ENCODE results near the gene SNAPC4. TPM values are rescaled to one million over a fixed set of nuclear protein-coding genes. Genes with fewer than 3 reads are reported as not detected.
"Not testable (repeated sequence)": the region's sequence is repeated elsewhere in the genome, so short reads cannot be mapped to it uniquely, and the experiment has no call there.

Gene SNAPC4
- total RNA-seq, 2 experiments from 2014 or later: 12.4 to 16.8 TPM

- ATAC-seq; CTCF ChIA-PET; intact Hi-C loops (cut with DNase I, micrococcal nuclease); H3K9me3 Mint-ChIP-seq (ENCODE audit: low read depth); H3K4me3 Mint-ChIP-seq; H3K27me3 Mint-ChIP-seq; DNase-seq; POLR2A ChIA-PET: not testable (repeated sequence)
- Mint-ChIP-seq H3K4me1 (peaks cover 67% of the 10 kb centered on the region), H3K36me3 (ENCODE audit: low read depth) (peaks cover 56% of the 10 kb centered on the region), H3K27ac (peak overlapping the region; percentile 93)
These were observed 5.9 kb upstream of the SNAPC4 start for GRCh38 chr9:136405904-136406303.

- Mint-ChIP-seq H3K4me1 (peaks cover 71% of the 10 kb centered on the region), H3K27ac (peak overlapping the region; percentile 93), H3K4me3 (no peak overlapping the region), H3K36me3 (ENCODE audit: low read depth) (peaks cover 56% of the 10 kb centered on the region), H3K27me3 (no peaks in the 10 kb centered on the region), H3K9me3 (ENCODE audit: low read depth) (no peaks in the 10 kb centered on the region)
- DNase-seq (no peak), ATAC-seq (no peak)
- intact Hi-C loops (cut with DNase I, micrococcal nuclease): no loop called here
- CTCF ChIA-PET: no interaction called here
- POLR2A ChIA-PET: no interaction called here
These were observed 5.5 kb upstream of the SNAPC4 start for GRCh38 chr9:136405481-136405880.

DNA sequence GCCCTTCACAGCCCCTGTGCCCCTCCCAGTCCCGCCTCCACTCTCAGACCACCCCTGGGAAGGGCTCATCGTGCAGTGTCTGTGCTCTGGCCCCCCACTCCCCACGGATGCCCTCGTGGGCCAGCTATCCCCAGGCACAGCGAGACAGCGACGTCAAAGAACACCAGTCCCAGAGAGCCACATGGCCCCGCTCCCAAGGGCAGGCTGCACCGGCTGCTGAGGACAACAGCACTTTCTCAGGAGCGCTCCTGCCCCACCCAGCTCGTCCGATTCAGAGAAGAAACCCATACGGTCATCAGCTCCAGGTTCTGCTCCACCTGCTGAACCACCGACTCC, 4.8 kb upstream of the SNAPC4 start:
- Mint-ChIP-seq H3K4me1 (peaks cover 69% of the 10 kb centered on the region), H3K27ac (peak overlapping the region; percentile 93), H3K27me3 (no peaks in the 10 kb centered on the region), H3K4me3 (peak overlapping the region; percentile 62), H3K36me3 (ENCODE audit: low read depth) (peaks cover 54% of the 10 kb centered on the region), H3K9me3 (ENCODE audit: low read depth) (no peaks in the 10 kb centered on the region)
- intact Hi-C loops (cut with DNase I, micrococcal nuclease): loop anchor here (5.0 kb wide), 4 partner anchors 33 to 497 kb away; partner anchors contain the start of genes CAMSAP1 (in 1 of the 2) and INPP5E (in 1 of the 2)
- DNase-seq (no peak), ATAC-seq (no peak)
- CTCF ChIA-PET: interaction anchor here (0.8 to 0.9 kb wide), 3 partner anchors 35 to 898 kb away, joined by 3 to 4 read pairs (median 3); partner anchors contain the start of genes DNLZ and NRARP
- POLR2A ChIA-PET: no interaction called here

DNA sequence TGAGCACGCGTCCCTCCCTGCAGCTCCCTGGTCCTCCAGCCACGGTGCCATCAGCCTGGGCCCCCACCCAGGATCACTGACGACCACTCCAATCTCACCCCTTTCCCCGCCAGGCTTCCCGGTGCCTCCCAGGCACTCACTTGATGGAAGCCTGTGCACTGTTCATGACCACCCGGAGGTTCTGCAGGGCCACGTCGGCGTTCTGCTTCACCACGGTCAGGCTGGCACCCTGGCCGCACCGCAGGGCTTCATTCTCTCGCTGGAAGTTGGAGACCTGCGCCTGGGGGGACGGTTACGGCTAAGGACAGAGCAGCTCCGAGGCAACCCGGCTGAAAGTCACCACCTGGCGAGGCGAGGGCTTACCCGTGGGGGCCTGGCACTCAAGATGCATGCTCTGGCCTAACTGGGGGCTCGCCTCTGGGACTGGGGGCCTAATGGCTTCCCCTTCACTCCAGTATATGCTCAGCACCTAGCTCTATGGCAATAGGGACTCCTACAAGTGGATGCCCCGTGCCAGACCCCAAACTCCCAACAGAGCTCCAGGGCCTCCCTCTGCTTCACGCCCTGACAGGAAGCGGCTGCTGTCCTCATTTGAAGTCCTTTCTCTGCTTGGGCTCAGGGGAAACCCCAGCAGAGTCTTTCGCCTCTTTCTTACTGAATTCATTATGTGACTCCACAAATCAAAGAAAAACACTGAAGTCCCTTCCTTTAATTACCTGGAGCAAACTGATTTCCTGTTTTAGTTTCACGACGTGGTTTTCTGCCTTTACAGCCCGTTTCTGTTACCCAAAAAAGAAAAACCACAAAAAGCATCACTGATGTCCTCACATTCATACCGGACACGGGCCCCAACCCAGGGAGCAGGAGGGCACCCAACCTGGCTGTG, 4.2 kb upstream of the SNAPC4 start:
- peak; percentile 45 for ATAC-seq
- Mint-ChIP-seq H3K27me3 (no peaks in the 10 kb centered on the region), H3K4me1 (peaks cover 65% of the 10 kb centered on the region), H3K36me3 (ENCODE audit: low read depth) (peaks cover 51% of the 10 kb centered on the region), H3K27ac (peak overlapping the region; percentile 93), H3K9me3 (ENCODE audit: low read depth) (no peaks in the 10 kb centered on the region), H3K4me3 (peak overlapping the region; percentile 62)
- ChIA-PET CTCF (interaction anchor here (0.8 to 0.9 kb wide), 4 partner anchors 36 to 898 kb away, joined by 3 to 4 read pairs (median 3); partner anchors contain the start of genes DNLZ and NRARP), POLR2A (interaction anchor here (0.7 to 1.0 kb wide), 3 partner anchors 11 to 42 kb away, joined by 3 to 4 read pairs (median 3); no protein-coding TSS in a partner anchor)
- peak; percentile 71 for DNase-seq
- intact Hi-C loops (cut with DNase I, micrococcal nuclease): loop anchor here (5.0 kb wide), 4 partner anchors 33 to 497 kb away; partner anchors contain the start of genes CAMSAP1 (in 1 of the 2) and INPP5E (in 1 of the 2)

DNA sequence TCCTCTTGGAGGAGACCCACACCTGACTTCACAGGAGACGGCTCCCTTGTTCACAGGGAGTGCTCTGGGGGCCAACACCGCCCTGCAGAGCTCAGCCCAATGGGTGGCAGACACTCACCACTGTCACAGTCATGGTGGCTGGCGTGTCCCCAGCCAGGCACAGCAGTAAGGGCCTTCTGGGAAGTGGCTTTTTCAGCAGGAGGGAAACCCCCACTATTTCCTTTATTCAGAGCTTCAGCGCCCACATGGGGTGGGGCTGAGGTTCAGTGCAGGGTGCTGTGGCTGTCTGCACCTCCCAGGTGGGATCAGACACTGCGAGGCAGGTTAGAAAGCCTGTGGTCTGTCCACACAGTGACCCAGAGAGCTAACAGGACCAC, 3.6 kb upstream of the SNAPC4 start:
- no peaks in the 10 kb centered on the region for H3K9me3 Mint-ChIP-seq (ENCODE audit: low read depth)
- H3K4me3 Mint-ChIP-seq: peak overlapping the region; percentile 62
- ATAC-seq (peak; percentile 85), DNase-seq (peak; percentile 88)
- peaks cover 50% of the 10 kb centered on the region for H3K36me3 Mint-ChIP-seq (ENCODE audit: low read depth)
- H3K27me3 Mint-ChIP-seq: no peaks in the 10 kb centered on the region
- POLR2A ChIA-PET: interaction anchor here (0.7 to 1.2 kb wide), 4 partner anchors 12 to 136 kb away, joined by 3 to 4 read pairs (median 4); no protein-coding TSS in a partner anchor
- CTCF ChIA-PET: interaction anchor here (0.5 to 0.8 kb wide), 2 partner anchors 41 to 61 kb away, joined by 3 read pairs; no protein-coding TSS in a partner anchor
- H3K4me1 Mint-ChIP-seq: peaks cover 65% of the 10 kb centered on the region
- peak overlapping the region; percentile 93 for H3K27ac Mint-ChIP-seq
- intact Hi-C loops (cut with DNase I, micrococcal nuclease): loop anchor here (5.0 kb wide), 4 partner anchors 34 to 496 kb away; partner anchors contain the start of genes CAMSAP1 (in 1 of the 2) and INPP5E (in 1 of the 2)

DNA sequence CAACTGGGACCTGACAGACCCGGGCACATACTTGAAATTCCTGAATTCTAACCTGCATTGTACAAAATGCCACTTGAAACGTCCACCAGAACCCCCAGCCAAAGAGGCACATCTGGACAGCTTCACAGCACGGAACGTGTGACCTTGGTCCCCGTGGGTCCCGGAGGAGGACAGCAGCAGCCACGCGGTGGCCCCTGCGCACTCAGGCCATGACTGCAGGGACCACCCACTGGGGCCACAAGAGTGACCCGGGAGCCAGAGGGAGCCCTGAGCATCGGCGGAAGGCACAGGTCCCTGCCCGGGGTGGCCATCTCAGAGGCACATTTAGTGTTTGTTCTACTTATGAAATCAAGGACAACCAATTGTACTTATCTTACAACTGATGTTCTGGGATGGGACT, 2.1 kb upstream of the SNAPC4 start:
- ATAC-seq: no peak
- ChIA-PET CTCF (interaction anchor here (2.0 kb wide), 1 partner anchor 38 kb away, joined by 11 read pairs; the partner anchor contains the start of gene DNLZ), POLR2A (interaction anchor here (0.6 to 1.2 kb wide), 2 partner anchors 138 to 804 kb away, joined by 3 to 4 read pairs; no protein-coding TSS in a partner anchor)
- intact Hi-C loops (cut with DNase I, micrococcal nuclease): loop anchor here (5.0 kb wide), 4 partner anchors 35 to 495 kb away; partner anchors contain the start of genes CAMSAP1 (in 1 of the 2) and INPP5E (in 1 of the 2)
- H3K36me3 Mint-ChIP-seq (ENCODE audit: low read depth): peaks cover 46% of the 10 kb centered on the region
- H3K4me3 Mint-ChIP-seq: no peak overlapping the region
- H3K9me3 Mint-ChIP-seq (ENCODE audit: low read depth): no peaks in the 10 kb centered on the region
- no peaks in the 10 kb centered on the region for H3K27me3 Mint-ChIP-seq
- peaks cover 61% of the 10 kb centered on the region for H3K4me1 Mint-ChIP-seq
- peak overlapping the region; percentile 82 for H3K27ac Mint-ChIP-seq
- DNase-seq: no peak

- no peak for DNase-seq
- Mint-ChIP-seq H3K36me3 (ENCODE audit: low read depth) (peaks cover 48% of the 10 kb centered on the region), H3K27me3 (no peaks in the 10 kb centered on the region), H3K4me3 (peak overlapping the region; percentile 17), H3K27ac (peak overlapping the region; percentile 51), H3K9me3 (ENCODE audit: low read depth) (no peaks in the 10 kb centered on the region), H3K4me1 (peaks cover 57% of the 10 kb centered on the region)
- POLR2A ChIA-PET: no interaction called here
- no peak for ATAC-seq
- CTCF ChIA-PET: interaction anchor here (0.6 to 2.0 kb wide), 4 partner anchors 8 to 907 kb away, joined by 3 to 14 read pairs (median 9); partner anchors contain the start of genes DNLZ, ENTR1 and PMPCA
- intact Hi-C loops (cut with DNase I, micrococcal nuclease): loop anchor here (2.0 to 5.0 kb wide), 5 partner anchors 36 to 494 kb away; partner anchors contain the start of genes CAMSAP1 (in 1 of the 2) and INPP5E (in 1 of the 2)
These were observed 1.4 kb upstream of the SNAPC4 start for GRCh38 chr9:136401173-136401922.

DNA sequence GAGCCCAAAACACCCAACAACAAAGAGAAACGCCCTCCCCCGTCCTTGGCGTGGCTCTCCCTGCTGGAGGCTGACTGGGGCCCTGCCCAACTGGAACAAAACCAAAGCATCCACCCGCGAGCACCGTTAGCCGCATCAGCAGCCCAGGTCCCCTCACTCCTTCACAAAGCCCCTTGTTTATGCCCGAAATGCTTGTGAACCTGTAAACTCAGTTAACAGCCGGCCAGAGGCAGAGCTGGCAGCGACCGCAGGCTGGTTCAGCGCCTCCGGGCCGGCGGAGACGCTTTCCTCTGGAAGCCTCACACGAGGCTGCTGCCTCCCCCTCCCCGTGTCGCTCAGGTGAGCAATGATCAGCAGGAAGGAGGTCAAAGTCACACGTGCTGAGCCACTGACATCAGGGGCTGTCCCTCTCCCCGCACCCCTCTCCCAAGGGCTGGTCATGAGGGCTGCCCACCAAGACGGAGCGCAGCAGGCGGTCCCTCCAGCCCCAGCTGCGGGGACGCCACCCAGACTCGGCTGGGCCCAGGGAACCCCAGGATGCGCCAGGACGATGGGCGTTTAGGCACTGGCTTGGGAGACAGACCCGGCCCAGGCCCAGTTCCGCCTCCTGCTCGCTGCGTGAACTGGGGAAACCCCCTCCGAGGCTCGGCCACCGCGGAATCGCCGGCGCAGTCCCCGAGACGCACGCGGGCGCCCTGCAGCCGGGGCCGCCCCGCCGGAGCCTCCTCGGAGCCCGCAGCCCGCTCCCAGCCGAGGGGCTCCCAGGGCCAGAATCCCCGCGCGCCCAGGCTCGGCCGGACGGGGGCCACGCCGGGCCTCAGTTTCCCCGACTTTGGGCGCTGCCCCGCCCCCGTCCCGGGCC, 563 bp downstream of the SNAPC4 start:
- intact Hi-C loops (cut with DNase I, micrococcal nuclease): loop anchor here (1.0 to 5.0 kb wide), 16 partner anchors 11 to 492 kb away; partner anchors contain the start of genes ENTR1 (in 2 of the 2), INPP5E (in 2 of the 2), PMPCA (in 2 of the 2) and CAMSAP1 (in 1 of the 2)
- DNase-seq (peak; percentile 61), ATAC-seq (peak; percentile 5)
- Mint-ChIP-seq H3K4me1 (peaks cover 42% of the 10 kb centered on the region), H3K36me3 (ENCODE audit: low read depth) (peaks cover 47% of the 10 kb centered on the region), H3K4me3 (peak overlapping the region; percentile 86), H3K27ac (peak overlapping the region; percentile 75), H3K27me3 (no peaks in the 10 kb centered on the region), H3K9me3 (ENCODE audit: low read depth) (no peaks in the 10 kb centered on the region)
- POLR2A ChIA-PET: no interaction called here
- CTCF ChIA-PET: interaction anchor here (0.6 to 0.7 kb wide), 2 partner anchors 144 to 158 kb away, joined by 3 read pairs; no protein-coding TSS in a partner anchor

DNA sequence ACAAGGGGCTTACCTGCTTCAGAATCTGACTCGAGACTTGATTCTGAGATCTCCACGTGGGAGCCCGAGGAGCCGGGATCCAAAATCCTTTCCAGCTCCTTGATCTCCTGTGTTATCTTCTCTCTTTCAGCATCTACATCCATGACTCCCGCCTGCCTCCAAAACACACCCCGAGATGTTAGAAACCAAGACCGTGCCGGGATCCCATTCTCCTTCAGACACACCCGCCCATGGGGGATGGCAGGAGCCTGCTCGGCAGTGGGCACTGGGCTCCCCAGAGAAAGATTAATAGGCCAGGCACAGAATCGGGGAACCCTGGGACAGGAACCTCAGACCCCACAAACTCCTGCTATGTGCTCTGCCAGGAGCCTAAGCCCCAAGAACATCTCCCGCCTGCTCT, 1.7 kb downstream of the SNAPC4 start:
- Mint-ChIP-seq H3K27me3 (no peaks in the 10 kb centered on the region), H3K4me3 (peak overlapping the region; percentile 86), H3K36me3 (ENCODE audit: low read depth) (peaks cover 46% of the 10 kb centered on the region), H3K27ac (no peak overlapping the region), H3K9me3 (ENCODE audit: low read depth) (no peaks in the 10 kb centered on the region), H3K4me1 (peaks cover 30% of the 10 kb centered on the region)
- intact Hi-C loops (cut with DNase I, micrococcal nuclease): loop anchor here in 1 of 2 experiments (2.0 kb wide), 1 partner anchor 13 kb away; no protein-coding TSS in a partner anchor
- no peak for DNase-seq
- POLR2A ChIA-PET: no interaction called here
- CTCF ChIA-PET: interaction anchor here (0.6 kb wide), 1 partner anchor 26 kb away, joined by 3 read pairs; no protein-coding TSS in a partner anchor
- no peak for ATAC-seq

DNA sequence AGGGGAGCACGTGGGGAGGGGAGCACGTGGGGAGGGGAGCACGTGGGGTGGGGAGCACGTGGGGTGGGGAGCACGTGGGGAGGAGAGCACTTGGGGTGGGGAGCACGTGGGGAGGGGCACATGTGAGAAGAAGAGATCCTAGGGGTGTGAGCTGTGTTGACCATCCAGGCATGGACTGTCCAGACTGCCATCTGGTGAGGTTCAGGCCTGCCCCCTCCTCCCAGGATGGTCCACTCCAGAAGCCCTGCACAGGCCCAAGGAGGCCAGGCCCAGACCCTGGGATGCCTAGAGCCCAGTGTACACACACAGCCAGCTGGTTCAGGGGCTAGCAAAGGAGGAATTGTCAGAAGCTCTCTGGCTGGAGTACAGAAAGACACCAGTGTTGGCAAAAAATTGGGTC, 2.3 kb downstream of the SNAPC4 start:
- H3K4me3 Mint-ChIP-seq: no peak overlapping the region
- DNase-seq: no peak
- H3K9me3 Mint-ChIP-seq (ENCODE audit: low read depth): no peaks in the 10 kb centered on the region
- H3K36me3 Mint-ChIP-seq (ENCODE audit: low read depth): peaks cover 45% of the 10 kb centered on the region
- H3K27ac Mint-ChIP-seq: no peak overlapping the region
- H3K27me3 Mint-ChIP-seq: no peaks in the 10 kb centered on the region
- CTCF ChIA-PET: interaction anchor here (0.6 to 0.8 kb wide), 2 partner anchors 10 to 25 kb away, joined by 3 read pairs; no protein-coding TSS in a partner anchor
- POLR2A ChIA-PET: interaction anchor here (0.8 to 1.4 kb wide), 2 partner anchors 13 to 27 kb away, joined by 3 to 4 read pairs; partner anchors contain the start of genes ENTR1 and PMPCA
- peaks cover 28% of the 10 kb centered on the region for H3K4me1 Mint-ChIP-seq
- no peak for ATAC-seq
- intact Hi-C loops (cut with DNase I, micrococcal nuclease): loop anchor here in 1 of 2 experiments (2.0 kb wide), 1 partner anchor 13 kb away; no protein-coding TSS in a partner anchor
